Natural killer cell treated with Interleukin-12 subunit alpha and Interleukin-12 subunit beta and Interleukin-15 and Interleukin-18, amount 100 ng/mL, for 72 hours (primary cell): Measurements from ENCODE around the gene SLC45A1. TPM values are rescaled to one million over a fixed set of nuclear protein-coding genes. Genes with fewer than 3 reads are reported as not detected.

Experiments used
- ATAC-seq, 2 donors: fragments of 150-1000 bp; cut with Tn5 transposase in 1 of 2; sonication (Bioruptor Pico), chemical (Tn5 transposase) in 1 of 2; 2 replicates each; pipeline ENCODE4 v1.10.0; 2021
- DNase-seq: peaks from one replicate; pipeline ENCODE4 v3.0.0; 2022; ENCODE audit warnings: low spot score
- H3K27ac Mint-ChIP-seq, 2 donors: 1 replicate in 1 of 2; 2 replicates in 1 of 2; pipeline ENCODE4 v1.8.0; 2022; ENCODE audit warnings: mixed read lengths in 2 of 2, mild to moderate bottlenecking in 1 of 2, moderate library complexity in 1 of 2
- H3K27me3 Mint-ChIP-seq, 2 donors: 1 replicate in 1 of 2; 2 replicates in 1 of 2; pipeline ENCODE4 v1.8.0; 2022; ENCODE audit warnings: mixed read lengths in 2 of 2
- H3K36me3 Mint-ChIP-seq: one replicate; pipeline ENCODE4 v1.8.0; 2022; ENCODE audit warnings: mixed read lengths
- H3K4me1 Mint-ChIP-seq, 2 donors: 1 replicate in 1 of 2; 2 replicates in 1 of 2; pipeline ENCODE4 v1.8.0; 2022; ENCODE audit warnings: low read depth in 2 of 2, mixed read lengths in 2 of 2, mild to moderate bottlenecking in 1 of 2
- H3K4me3 Mint-ChIP-seq: one replicate; pipeline ENCODE4 v1.8.0; 2022; ENCODE audit warnings: mixed read lengths
- H3K9me3 Mint-ChIP-seq: 2 replicates; pipeline ENCODE4 v1.8.0; 2022; ENCODE audit warnings: mixed read lengths
- total RNA-seq, 2 donors: library from RNA; stranded (reverse); gene quantifications; one replicate each; pipeline ENCODE4 v1.2.3, GENCODE V29; 2022

SLC45A1 gene
- total RNA-seq, 2 donors from 2014 or later, result 0.22 to 0.26 TPM

DNA sequence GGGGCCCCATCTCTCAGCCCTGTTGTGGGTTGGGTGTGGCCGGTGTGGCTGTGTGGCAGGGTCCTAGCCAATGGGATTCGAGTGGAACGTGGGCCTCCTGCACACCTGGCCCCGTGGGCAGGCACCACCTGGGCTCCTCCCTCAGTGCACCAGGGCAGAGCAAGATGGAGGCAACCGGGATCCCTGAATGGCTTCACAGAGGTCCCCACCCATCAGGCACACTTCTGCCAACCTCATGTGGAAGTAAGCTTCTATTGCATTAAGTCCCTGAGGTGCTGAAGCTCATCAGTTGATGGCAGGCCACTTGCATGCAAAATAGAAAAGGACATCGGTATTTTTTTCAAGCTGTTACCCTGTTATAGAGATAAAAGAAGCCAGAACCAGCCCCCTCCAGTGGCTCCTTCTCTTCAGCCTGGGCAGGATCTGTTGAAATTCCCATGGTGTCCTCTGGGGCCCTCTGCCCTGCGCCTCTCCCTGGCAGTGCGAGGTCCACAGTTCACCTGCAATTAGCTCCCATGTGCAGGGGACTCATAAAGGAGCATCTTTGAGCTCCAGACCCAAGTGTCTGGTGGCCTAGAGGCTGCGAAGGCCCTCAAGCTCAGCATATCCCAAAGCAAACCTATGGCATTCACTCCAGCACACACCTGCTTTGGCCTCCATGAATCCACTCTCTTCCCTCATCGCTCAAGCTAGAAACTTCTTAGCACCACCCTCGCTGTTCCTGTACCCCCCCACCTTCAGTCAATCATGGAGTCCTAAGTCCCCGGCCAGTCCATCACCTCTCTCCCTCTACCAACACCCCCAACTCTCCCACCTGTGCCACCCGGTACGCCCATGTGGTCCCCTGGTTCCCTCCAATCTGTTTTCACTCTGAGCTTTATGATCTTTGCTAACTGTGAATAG is 2.1 kb upstream of the SLC45A1 start:
- no peak for ATAC-seq
- H3K9me3 Mint-ChIP-seq, result no peaks in the 10 kb centered on the region
- no peak overlapping the region for H3K4me3 Mint-ChIP-seq
- H3K36me3 Mint-ChIP-seq, result no peaks in the 10 kb centered on the region
- H3K27me3 Mint-ChIP-seq, result peaks cover 29 to 38% of the 10 kb centered on the region in 2 donors
- peaks cover 4 to 5% of the 10 kb centered on the region in 2 donors for H3K4me1 Mint-ChIP-seq
- no peak overlapping the region for H3K27ac Mint-ChIP-seq
- DNase-seq, result no peak

DNA sequence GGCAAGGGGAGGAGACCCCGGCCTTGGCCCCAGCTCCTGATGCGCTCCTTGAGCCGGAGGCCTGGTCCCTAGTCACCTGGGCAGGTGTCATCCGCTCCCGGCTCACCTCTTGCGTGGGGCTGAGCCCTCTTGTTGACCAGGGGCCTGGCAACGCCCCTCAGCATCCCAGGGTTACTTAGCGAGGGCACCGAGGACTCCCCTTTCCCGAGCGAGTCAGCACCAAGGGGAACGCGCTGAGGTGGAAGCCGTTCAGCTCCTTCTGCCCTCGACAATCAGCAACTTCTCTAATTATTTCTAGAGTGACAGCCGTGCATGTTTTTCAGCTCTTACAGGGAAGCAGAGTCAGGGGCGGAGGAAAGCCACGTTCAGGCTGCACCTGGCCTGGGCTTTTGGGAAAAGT is 522 bp downstream of the SLC45A1 start:
- H3K27me3 Mint-ChIP-seq, result peaks cover 32 to 34% of the 10 kb centered on the region in 2 donors
- no peak for ATAC-seq
- peaks cover 4 to 5% of the 10 kb centered on the region in 2 donors for H3K4me1 Mint-ChIP-seq
- peak overlapping the region; percentile 41 for H3K4me3 Mint-ChIP-seq
- no peak for DNase-seq
- H3K27ac Mint-ChIP-seq, result no peak overlapping the region
- no peaks in the 10 kb centered on the region for H3K36me3 Mint-ChIP-seq
- H3K9me3 Mint-ChIP-seq, result peaks cover 3% of the 10 kb centered on the region

- ATAC-seq (no peak), DNase-seq (no peak)
- Mint-ChIP-seq H3K9me3 (peaks cover 3% of the 10 kb centered on the region), H3K4me1 (no peaks in the 10 kb centered on the region), H3K4me3 (no peak overlapping the region), H3K36me3 (no peaks in the 10 kb centered on the region), H3K27ac (no peak overlapping the region), H3K27me3 (peaks cover 10 to 14% of the 10 kb centered on the region in 2 donors)
Observed at GRCh38 chr1:8321612-8322011, 3.7 kb downstream of the SLC45A1 start.

GRCh38 chr1:8323706-8324105 is 5.8 kb downstream of the SLC45A1 start:
- no peaks in the 10 kb centered on the region for H3K4me1 Mint-ChIP-seq
- no peaks in the 10 kb centered on the region for H3K36me3 Mint-ChIP-seq
- H3K27me3 Mint-ChIP-seq, result peaks cover 7 to 8% of the 10 kb centered on the region in 2 donors
- H3K9me3 Mint-ChIP-seq, result peaks cover 3% of the 10 kb centered on the region
- DNase-seq (no peak), ATAC-seq (peak in 1 of 2 donors; percentile 24)
- no peak overlapping the region for H3K4me3 Mint-ChIP-seq
- no peak overlapping the region for H3K27ac Mint-ChIP-seq

DNA sequence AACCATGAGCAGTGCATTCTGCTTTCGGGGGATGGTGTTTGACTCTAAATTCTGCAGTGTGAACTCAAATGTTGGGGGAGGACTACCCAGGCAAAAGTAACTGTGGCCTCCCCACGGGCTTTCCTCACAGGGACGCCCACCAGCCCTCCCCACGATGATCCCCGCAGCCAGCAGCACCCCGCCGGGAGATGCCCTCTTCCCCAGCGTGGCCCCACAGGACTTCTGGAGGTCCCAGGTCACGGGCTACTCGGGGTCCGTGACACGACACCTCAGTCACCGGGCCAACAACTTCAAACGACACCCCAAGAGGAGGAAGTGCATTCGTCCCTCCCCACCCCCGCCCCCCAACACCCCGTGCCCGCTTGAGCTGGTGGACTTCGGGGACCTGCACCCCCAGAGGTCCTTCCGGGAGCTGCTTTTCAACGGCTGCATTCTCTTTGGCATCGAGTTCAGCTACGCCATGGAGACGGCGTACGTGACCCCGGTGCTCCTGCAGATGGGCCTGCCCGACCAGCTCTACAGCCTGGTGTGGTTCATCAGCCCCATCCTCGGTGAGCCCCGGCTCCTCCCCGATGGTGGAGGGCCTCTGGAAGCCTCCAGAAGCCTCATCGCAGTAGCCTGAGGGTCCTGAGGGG is 6.4 kb downstream of the SLC45A1 start:
- Mint-ChIP-seq H3K4me3 (no peak overlapping the region), H3K27ac (no peak overlapping the region), H3K9me3 (peaks cover 3% of the 10 kb centered on the region), H3K27me3 (peaks cover 7 to 8% of the 10 kb centered on the region in 2 donors), H3K4me1 (no peaks in the 10 kb centered on the region), H3K36me3 (no peaks in the 10 kb centered on the region)
- no peak for DNase-seq
- ATAC-seq, result peak in 1 of 2 donors; percentile 12

DNA sequence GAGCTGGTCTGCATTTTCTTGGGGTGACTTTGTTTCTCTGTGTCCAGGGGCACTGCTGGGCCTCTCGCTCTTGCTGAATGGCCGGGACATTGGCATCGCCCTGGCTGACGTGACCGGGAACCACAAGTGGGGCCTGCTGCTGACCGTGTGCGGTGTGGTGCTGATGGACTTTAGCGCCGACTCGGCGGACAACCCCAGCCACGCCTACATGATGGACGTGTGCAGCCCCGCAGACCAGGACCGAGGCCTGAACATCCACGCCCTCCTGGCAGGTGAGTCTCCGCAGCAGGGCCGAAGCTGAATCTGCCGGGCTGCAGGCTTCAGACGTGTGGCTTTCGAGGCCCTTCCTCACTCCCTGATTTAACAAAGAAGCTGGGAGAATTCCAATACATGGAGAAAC is 7.9 kb downstream of the SLC45A1 start:
- Mint-ChIP-seq H3K4me3 (no peak overlapping the region), H3K4me1 (no peaks in the 10 kb centered on the region), H3K27me3 (peaks cover 4% of the 10 kb centered on the region in 2 donors), H3K9me3 (peaks cover 3% of the 10 kb centered on the region), H3K27ac (no peak overlapping the region), H3K36me3 (no peaks in the 10 kb centered on the region)
- ATAC-seq (no peak), DNase-seq (no peak)

DNA sequence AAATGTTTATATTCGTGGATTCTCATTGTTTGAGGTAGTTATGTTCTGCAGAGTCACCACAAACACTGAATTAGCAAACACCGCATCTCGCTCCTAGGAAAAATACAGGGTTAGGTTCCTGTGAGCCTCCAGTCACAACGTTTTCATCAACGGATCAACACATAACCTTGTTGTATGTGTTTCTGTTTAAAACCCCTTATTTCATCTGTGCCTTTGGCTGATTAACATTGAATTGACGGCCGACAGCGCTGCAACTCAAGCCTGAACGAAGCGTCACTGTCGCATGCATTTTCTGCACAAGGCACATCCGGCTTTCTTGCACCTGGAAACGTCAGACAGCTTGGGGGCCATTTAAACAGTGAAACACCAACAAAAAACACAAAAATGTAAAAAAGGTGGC is 8.4 kb downstream of the SLC45A1 start:
- no peaks in the 10 kb centered on the region for H3K36me3 Mint-ChIP-seq
- no peaks in the 10 kb centered on the region for H3K4me1 Mint-ChIP-seq
- no peak overlapping the region for H3K4me3 Mint-ChIP-seq
- peaks cover 3% of the 10 kb centered on the region for H3K9me3 Mint-ChIP-seq
- no peak for ATAC-seq
- peaks cover 0 to 4% of the 10 kb centered on the region in 2 donors for H3K27me3 Mint-ChIP-seq
- no peak for DNase-seq
- H3K27ac Mint-ChIP-seq, result no peak overlapping the region

DNA sequence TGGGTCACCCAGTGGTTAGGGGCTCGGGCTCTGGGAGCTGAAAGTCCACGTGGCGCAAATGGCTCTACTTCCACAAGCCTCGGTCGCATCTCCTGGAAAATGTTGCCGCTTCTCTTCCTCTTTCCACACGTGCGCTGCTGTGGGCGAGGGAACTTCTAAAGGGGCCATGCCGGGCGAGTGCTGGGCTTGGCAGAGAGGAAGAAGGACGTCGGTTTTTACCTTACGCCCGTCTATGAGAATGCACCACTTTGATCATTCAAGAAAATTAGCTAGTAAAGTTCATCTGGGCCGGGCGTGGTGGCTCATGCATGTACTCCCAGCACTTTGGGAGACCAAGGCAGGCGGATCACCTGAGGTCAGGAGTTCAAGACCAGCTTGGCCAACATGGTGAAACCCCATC is 10.4 kb downstream of the SLC45A1 start:
- no peaks in the 10 kb centered on the region for H3K4me1 Mint-ChIP-seq

DNA sequence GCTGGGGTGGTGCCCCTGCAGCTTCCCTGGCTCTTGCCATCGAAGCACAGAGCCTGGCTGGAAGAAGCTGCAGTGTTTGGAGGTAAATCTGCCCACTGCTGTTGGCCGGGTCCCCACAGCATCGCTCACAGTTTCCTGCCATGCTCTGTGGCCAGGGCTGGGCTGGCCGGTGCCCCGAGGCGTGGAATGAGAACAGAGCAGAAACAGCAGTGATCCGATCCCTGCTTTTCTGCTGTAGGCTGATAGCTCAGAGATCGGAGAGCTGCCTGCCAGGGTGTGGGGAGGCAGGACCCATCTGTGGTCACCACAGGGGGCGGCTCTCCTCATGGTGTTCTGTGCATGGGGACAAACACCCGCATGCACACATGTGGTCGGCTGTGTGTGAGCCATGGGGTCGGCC is 11.5 kb downstream of the SLC45A1 start:
- ATAC-seq (peak; percentile 38 to 46), DNase-seq (no peak)
- Mint-ChIP-seq H3K4me1 (no peaks in the 10 kb centered on the region), H3K27me3 (no peaks in the 10 kb centered on the region), H3K9me3 (no peaks in the 10 kb centered on the region), H3K4me3 (no peak overlapping the region), H3K27ac (no peak overlapping the region), H3K36me3 (no peaks in the 10 kb centered on the region)

More for the DNA sequence above, 10.4 kb downstream of the SLC45A1 start:
- Mint-ChIP-seq H3K27ac (no peak overlapping the region), H3K27me3 (no peaks in the 10 kb centered on the region), H3K4me3 (no peak overlapping the region), H3K9me3 (no peaks in the 10 kb centered on the region), H3K36me3 (no peaks in the 10 kb centered on the region)
- DNase-seq (no peak), ATAC-seq (no peak)

GRCh38 chr1:8329858-8330257 is 11.9 kb downstream of the SLC45A1 start:
- Mint-ChIP-seq H3K36me3 (no peaks in the 10 kb centered on the region), H3K27me3 (no peaks in the 10 kb centered on the region), H3K27ac (no peak overlapping the region), H3K4me3 (no peak overlapping the region), H3K4me1 (no peaks in the 10 kb centered on the region), H3K9me3 (no peaks in the 10 kb centered on the region)
- ATAC-seq (peak in 1 of 2 donors; percentile 17), DNase-seq (no peak)

DNA sequence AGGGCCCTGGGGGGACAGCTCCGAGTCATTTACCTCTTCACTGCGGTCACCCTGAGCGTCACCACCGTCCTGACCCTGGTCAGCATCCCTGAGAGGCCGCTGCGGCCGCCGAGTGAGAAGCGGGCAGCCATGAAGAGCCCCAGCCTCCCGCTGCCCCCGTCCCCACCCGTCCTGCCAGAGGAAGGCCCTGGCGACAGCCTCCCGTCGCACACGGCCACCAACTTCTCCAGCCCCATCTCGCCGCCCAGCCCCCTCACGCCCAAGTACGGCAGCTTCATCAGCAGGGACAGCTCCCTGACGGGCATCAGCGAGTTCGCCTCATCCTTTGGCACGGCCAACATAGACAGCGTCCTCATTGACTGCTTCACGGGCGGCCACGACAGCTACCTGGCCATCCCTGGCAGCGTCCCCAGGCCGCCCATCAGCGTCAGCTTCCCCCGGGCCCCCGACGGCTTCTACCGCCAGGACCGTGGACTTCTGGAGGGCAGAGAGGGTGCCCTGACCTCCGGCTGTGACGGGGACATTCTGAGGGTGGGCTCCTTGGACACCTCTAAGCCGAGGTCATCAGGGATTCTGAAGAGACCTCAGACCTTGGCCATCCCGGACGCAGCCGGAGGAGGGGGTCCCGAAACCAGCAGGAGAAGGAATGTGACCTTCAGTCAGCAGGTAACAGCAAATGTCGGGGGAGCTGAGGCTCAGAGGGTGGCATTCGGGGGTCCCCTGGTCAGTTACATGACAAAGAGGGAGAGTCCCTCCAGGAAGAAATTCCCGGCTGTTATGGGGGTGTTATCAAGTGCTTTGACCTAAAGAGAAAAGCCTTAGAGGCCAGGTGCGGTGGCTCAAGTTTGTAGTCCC is 12.6 kb downstream of the SLC45A1 start:
- H3K4me3 Mint-ChIP-seq, result no peak overlapping the region
- DNase-seq, result no peak
- H3K27ac Mint-ChIP-seq, result no peak overlapping the region
- no peaks in the 10 kb centered on the region for H3K36me3 Mint-ChIP-seq
- peak in 1 of 2 donors; percentile 26 for ATAC-seq
- no peaks in the 10 kb centered on the region for H3K27me3 Mint-ChIP-seq
- no peaks in the 10 kb centered on the region for H3K4me1 Mint-ChIP-seq
- H3K9me3 Mint-ChIP-seq, result no peaks in the 10 kb centered on the region

DNA sequence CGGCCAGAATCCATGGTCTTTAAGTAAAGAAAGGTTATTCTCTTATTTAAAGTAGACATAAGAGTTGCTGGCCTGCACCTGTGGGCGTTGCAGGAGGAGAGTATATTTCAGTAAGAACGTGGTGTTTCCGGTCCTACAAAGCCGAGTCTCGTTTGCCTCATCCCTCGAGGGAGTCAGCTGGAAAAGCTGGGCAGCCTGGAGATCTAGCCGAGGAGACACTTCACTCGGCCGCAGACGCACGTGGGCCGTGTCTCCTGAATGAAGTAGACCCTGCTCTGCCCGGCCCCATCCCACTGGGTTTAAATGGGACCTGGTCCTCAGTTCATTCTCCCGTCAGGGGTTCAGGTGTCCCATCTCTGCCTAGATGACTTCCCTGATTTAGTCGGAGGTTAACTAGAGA is 14.9 kb downstream of the SLC45A1 start:
- no peak overlapping the region for H3K4me3 Mint-ChIP-seq
- no peak overlapping the region for H3K27ac Mint-ChIP-seq
- no peaks in the 10 kb centered on the region for H3K4me1 Mint-ChIP-seq
- DNase-seq (no peak), ATAC-seq (no peak)
- no peaks in the 10 kb centered on the region for H3K9me3 Mint-ChIP-seq
- no peaks in the 10 kb centered on the region for H3K36me3 Mint-ChIP-seq
- no peaks in the 10 kb centered on the region for H3K27me3 Mint-ChIP-seq

DNA sequence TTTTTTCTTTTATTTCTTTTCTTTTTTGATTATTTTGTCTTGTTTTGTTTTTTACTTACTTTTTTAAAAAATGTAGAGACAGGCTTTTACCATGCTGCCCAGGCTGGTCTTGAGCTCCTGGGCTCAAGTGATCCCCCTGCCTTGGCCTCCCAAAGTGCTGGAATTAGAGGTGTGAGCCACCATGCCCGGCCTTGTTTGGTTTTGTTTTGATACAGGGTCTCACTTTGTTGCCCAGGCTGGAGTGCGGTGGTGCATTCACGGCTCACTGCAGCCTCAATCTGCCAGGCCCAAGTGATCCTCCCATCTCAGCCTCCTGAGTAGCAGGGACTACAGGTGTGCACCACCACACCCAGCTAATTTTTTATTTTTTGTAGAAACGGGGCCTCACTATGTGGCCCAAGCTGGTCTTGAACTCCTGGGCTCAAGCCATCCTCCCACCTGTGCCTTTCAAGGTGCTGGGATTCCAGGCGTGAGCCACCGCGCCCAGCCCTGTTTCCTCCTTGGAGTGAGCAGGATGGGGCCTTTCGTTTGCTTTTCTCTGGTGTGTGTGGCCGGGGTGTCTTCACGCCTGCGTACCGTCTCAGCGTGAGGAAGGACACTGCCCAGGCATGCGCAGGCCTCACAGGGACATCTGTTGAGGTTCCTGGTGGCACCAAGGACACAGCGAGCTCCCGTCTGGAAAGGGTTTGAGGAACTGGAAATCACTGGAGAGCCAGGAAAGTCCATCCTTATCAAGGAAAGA is 15.5 kb downstream of the SLC45A1 start:
- ATAC-seq (no peak), DNase-seq (no peak)
- Mint-ChIP-seq H3K27me3 (no peaks in the 10 kb centered on the region), H3K9me3 (no peaks in the 10 kb centered on the region), H3K4me1 (no peaks in the 10 kb centered on the region), H3K27ac (no peak overlapping the region), H3K36me3 (no peaks in the 10 kb centered on the region), H3K4me3 (no peak overlapping the region)
